ENCODE measurements around the gene CASZ1. TPM values are rescaled to one million over a fixed set of nuclear protein-coding genes. Genes with fewer than 3 reads are reported as not detected.

Gene CASZ1
- total RNA-seq, 1 experiment from 2014 or later = 27.8 TPM

GRCh38 chr1:10655002-10655401 is 141.4 kb downstream of the CASZ1 start:
- DNase-seq (ENCODE audit: low read depth, low spot score) (no peak), ATAC-seq (no peak)
- H3K9me3 ChIP-seq (ENCODE audit: control insufficient read depth, insufficient read depth, low read depth, low read length) = no peaks in the 10 kb centered on the region
- ChIA-PET CTCF (no interaction called here), POLR2A (no interaction called here)
- TF ChIP-seq POLR2AphosphoS5 (IDR thresholded peaks at IDR 0.05; ENCODE audit: low read depth, low read length) = no peak
- TF ChIP-seq REST (IDR thresholded peaks at IDR 0.05; ENCODE audit: insufficient read depth in 1 of 2, low read depth in 2 of 2, low read length in 1 of 2) = no peak
- TF ChIP-seq CTCF (IDR thresholded peaks at IDR 0.05) = no peak
- no peak for TF ChIP-seq SIN3A (IDR thresholded peaks at IDR 0.05; ENCODE audit: borderline replicate concordance, insufficient read depth, low read depth, low read length)
- no peak for TF ChIP-seq TCF7L2 (IDR thresholded peaks at IDR 0.05; ENCODE audit: low read depth, low read length)
- in situ Hi-C loops (cut with HindIII; ENCODE audit: low pct_unique_long_range_greater_than_20kb, low sequenced_read_pairs) (no loop called here), intact Hi-C loops (cut with micrococcal nuclease; ENCODE audit: unreplicated experiment) (no loop called here)
- no peak overlapping the region for H3K27ac ChIP-seq (ENCODE audit: low read length)
- BruUV-seq (replicated peaks) = no TSS peak
- no peaks in the 10 kb centered on the region for H3K4me1 ChIP-seq (ENCODE audit: control insufficient read depth, insufficient read depth, low read length)
- no peaks in the 10 kb centered on the region for H3K27me3 ChIP-seq (ENCODE audit: control insufficient read depth, insufficient read depth, low read length)
- H3K36me3 ChIP-seq (ENCODE audit: control insufficient read depth, insufficient read depth, low read length) = no peaks in the 10 kb centered on the region
- H3K4me3 ChIP-seq (ENCODE audit: low read depth in 2 of 2, low read length in 2 of 2) = no peak overlapping the region

DNA sequence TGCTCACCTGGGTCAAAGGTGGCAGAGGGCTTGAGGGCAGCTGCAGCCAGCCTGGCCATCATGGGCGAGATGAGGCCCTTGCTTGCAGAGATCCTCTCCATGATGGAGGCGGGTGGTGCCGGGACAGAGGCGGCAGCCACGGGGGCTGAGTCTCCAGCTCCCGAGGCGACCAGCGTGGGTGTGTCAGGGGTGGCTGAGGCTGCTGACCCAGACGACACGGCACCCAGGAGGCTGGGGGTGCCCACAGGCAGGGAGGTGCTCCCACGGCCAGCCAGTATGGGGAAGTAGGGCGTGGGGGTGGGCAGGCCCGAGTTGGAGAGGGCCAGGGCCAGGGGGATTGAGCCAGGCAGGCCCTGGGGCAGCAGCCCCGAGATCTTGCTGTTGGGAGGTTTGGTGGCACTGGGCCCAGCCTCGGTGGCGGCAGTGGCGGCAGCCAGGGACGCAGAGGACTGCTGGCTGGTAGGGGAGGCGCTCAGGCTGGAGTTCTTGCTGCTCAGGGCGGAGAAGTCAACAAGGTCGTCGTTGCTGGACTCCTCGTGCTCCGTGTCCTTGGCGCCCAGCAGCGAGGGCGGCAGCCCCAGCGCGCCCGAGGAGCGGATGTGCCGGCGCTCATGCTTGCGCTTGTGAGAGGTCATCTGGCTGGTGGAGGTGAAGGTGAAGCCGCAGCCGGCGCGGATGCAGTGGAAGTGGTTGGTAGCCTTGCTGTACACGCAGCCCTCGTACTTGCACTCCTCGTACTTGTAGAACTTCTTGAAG is 142.9 kb downstream of the CASZ1 start:
- H3K9me3 ChIP-seq (ENCODE audit: control insufficient read depth, insufficient read depth, low read depth, low read length) = no peaks in the 10 kb centered on the region
- DNase-seq (ENCODE audit: low read depth, low spot score) = no peak
- no peaks in the 10 kb centered on the region for H3K27me3 ChIP-seq (ENCODE audit: control insufficient read depth, insufficient read depth, low read length)
- H3K4me3 ChIP-seq (ENCODE audit: low read depth in 2 of 2, low read length in 2 of 2) = no peak overlapping the region
- ChIA-PET CTCF (no interaction called here), POLR2A (no interaction called here)
- in situ Hi-C loops (cut with HindIII; ENCODE audit: low pct_unique_long_range_greater_than_20kb, low sequenced_read_pairs) (no loop called here), intact Hi-C loops (cut with micrococcal nuclease; ENCODE audit: unreplicated experiment) (no loop called here)
- no TSS peak for BruUV-seq (replicated peaks)
- TF ChIP-seq TCF7L2 (IDR thresholded peaks at IDR 0.05; ENCODE audit: low read depth, low read length) (no peak), POLR2AphosphoS5 (IDR thresholded peaks at IDR 0.05; ENCODE audit: low read depth, low read length) (no peak), SIN3A (IDR thresholded peaks at IDR 0.05; ENCODE audit: borderline replicate concordance, insufficient read depth, low read depth, low read length) (no peak), CTCF (IDR thresholded peaks at IDR 0.05) (no peak), REST (IDR thresholded peaks at IDR 0.05; ENCODE audit: insufficient read depth in 1 of 2, low read depth in 2 of 2, low read length in 1 of 2) (no peak)
- ATAC-seq = no peak
- no peaks in the 10 kb centered on the region for H3K4me1 ChIP-seq (ENCODE audit: control insufficient read depth, insufficient read depth, low read length)
- no peaks in the 10 kb centered on the region for H3K36me3 ChIP-seq (ENCODE audit: control insufficient read depth, insufficient read depth, low read length)
- H3K27ac ChIP-seq (ENCODE audit: low read length) = no peak overlapping the region

Data from Panc1 (cell line).